HepG2 (cell line): ENCODE measurements around the gene OR10A2. TPM values are rescaled to one million over a fixed set of nuclear protein-coding genes. Genes with fewer than 3 reads are reported as not detected.

Source experiments
- ATAC-seq: fragments of 200-7000 bp; cut with Tn5 transposase; 3 replicates; pipeline ENCODE4 v1.9.1; 2020; ENCODE audit warnings: mild to moderate bottlenecking, moderate library complexity
- BruUV-seq: library from RNA; stranded (reverse); fragments of 400-500 nt; replicated peaks from 2 replicates; lab custom pipeline; 2021; lab: Mats Ljungman, UMichigan
- CTCF ChIA-PET: fragments of 300-600 bp; formaldehyde crosslinking; extraction: SDS; loops from one replicate; lab custom pipeline; 2021; ENCODE audit warnings: low total read pairs, inconsistent platforms, low intra/inter-chr PET ratio; lab: Yijun Ruan, JAX
- POLR2A ChIA-PET: fragments of 350-600 bp; sonication (Branson Sonifier 250); formaldehyde crosslinking; loops from one replicate; lab custom pipeline; 2020; ENCODE audit warnings: antibody characterized with exemption, inconsistent platforms; lab: Yijun Ruan, JAX
- DNase-seq: peaks from one replicate; pipeline ENCODE4 v3.0.0-alpha.2; 2015; ENCODE audit warnings: low spot score
- FAIRE-seq: peaks from 3 replicates; lab custom pipeline; 2011; peaks lifted over from hg19 to GRCh38; lab: Jason Lieb, UNC
- H2AFZ ChIP-seq: one replicate; pipeline ENCODE4 v1.6.1; 2011; ENCODE audit warnings: low read length, inconsistent platforms
- H3K27ac ChIP-seq: fragments of 300-600 bp; 3 replicates; pipeline ENCODE4 v1.8.0; 2011; ENCODE audit warnings: mixed run types, mild to moderate bottlenecking, mixed read lengths, low read length, inconsistent platforms; ENCODE audit not compliant: insufficient read depth; ENCODE audit errors: extremely low read length
- H3K27me3 ChIP-seq, 2 experiments: fragments of 200-600 bp in 1 of 2; 2 replicates in 1 of 2; 3 replicates in 1 of 2; pipeline versions ENCODE4 v1.6.0 to v1.8.0; 2011; ENCODE audit warnings: low read length in 2 of 2, mild to moderate bottlenecking in 2 of 2, moderate library complexity in 2 of 2, inconsistent platforms in 1 of 2; ENCODE audit not compliant: insufficient read depth in 2 of 2, control insufficient read depth in 1 of 2
- H3K36me3 ChIP-seq, 2 experiments: fragments of 200-600 bp in 1 of 2; replicated peaks in 1 of 2; 2 replicates in 1 of 2; 3 replicates in 1 of 2; pipeline versions ENCODE4 v1.5.1 to v1.8.0; 2011; ENCODE audit warnings: low read length in 2 of 2, inconsistent platforms in 1 of 2; ENCODE audit not compliant: insufficient read depth in 2 of 2, control insufficient read depth in 1 of 2
- H3K4me1 ChIP-seq: 2 replicates; pipeline ENCODE4 v1.5.1; 2012; ENCODE audit warnings: low read length, inconsistent platforms; ENCODE audit not compliant: insufficient read depth
- H3K4me2 ChIP-seq: 2 replicates; pipeline ENCODE4 v1.6.0; 2011; ENCODE audit warnings: low read depth, low read length, inconsistent platforms
- H3K4me3 ChIP-seq, 3 experiments: fragments of 200-600 bp in 1 of 3; sonication (generic), shearing (Covaris generic) in 1 of 3; replicated peaks in 1 of 3; 2 replicates each; pipeline ENCODE4 v1.5.1; 2011 to 2016; ENCODE audit warnings: low read length in 3 of 3, inconsistent platforms in 2 of 3, low read depth in 2 of 3, mild to moderate bottlenecking in 2 of 3, control low read depth in 1 of 3, mixed read lengths in 1 of 3; ENCODE audit not compliant: insufficient read depth in 1 of 3
- H3K79me2 ChIP-seq: one replicate; pipeline ENCODE4 v1.6.1; 2011; ENCODE audit warnings: low read length, inconsistent platforms; ENCODE audit not compliant: insufficient read depth
- H3K9ac ChIP-seq: 2 replicates; pipeline ENCODE4 v1.6.0; 2011; ENCODE audit warnings: mild to moderate bottlenecking, low read depth, low read length, inconsistent platforms; ENCODE audit not compliant: insufficient read depth
- H3K9me3 ChIP-seq: 2 replicates; pipeline ENCODE4 v1.5.1; 2012; ENCODE audit warnings: mild to moderate bottlenecking, low read length
- H4K20me1 ChIP-seq: 2 replicates; pipeline ENCODE4 v1.6.0; 2011; ENCODE audit warnings: inconsistent platforms, mild to moderate bottlenecking, low read length, moderate library complexity; ENCODE audit not compliant: insufficient read depth
- HNRNPLL ChIP-seq: fragments of 200-400 bp; formaldehyde crosslinking; IDR thresholded peaks from 2 replicates; pipeline ENCODE4 v1.6.1; 2017; ENCODE audit warnings: mild to moderate bottlenecking, low read depth, low read length; ENCODE audit not compliant: poor library complexity, severe bottlenecking
- IRF1 ChIP-seq: sonication (generic); formaldehyde crosslinking; IDR thresholded peaks from 2 replicates; pipeline ENCODE4 v1.4.0; 2020; ENCODE audit warnings: low read depth, mild to moderate bottlenecking, missing genetic modification reagents
- MAZ ChIP-seq, 2 experiments: sonication (generic) in 1 of 2; formaldehyde crosslinking in 1 of 2; IDR thresholded peaks; 2 replicates each; pipeline versions ENCODE4 v1.5.0 to v1.6.1; 2012 to 2020; ENCODE audit warnings: low read depth in 2 of 2, mild to moderate bottlenecking in 2 of 2, borderline replicate concordance in 1 of 2, improper control_type of control experiment in 1 of 2, low read length in 1 of 2, missing genetic modification reagents in 1 of 2, moderate library complexity in 1 of 2
- NFE2 ChIP-seq: sonication (generic); formaldehyde crosslinking; IDR thresholded peaks from 2 replicates; pipeline ENCODE4 v1.4.0; 2020; ENCODE audit warnings: missing genetic modification reagents
- NFE2L2 ChIP-seq: fragments of 150-350 bp; IDR thresholded peaks from 2 replicates; pipeline ENCODE4 v1.6.1; 2014; ENCODE audit warnings: low read length
- RNF219 ChIP-seq: sonication (generic); formaldehyde crosslinking; IDR thresholded peaks from 2 replicates; pipeline ENCODE4 v1.5.0; 2020; ENCODE audit warnings: mild to moderate bottlenecking, missing genetic modification reagents
- SNAPC4 ChIP-seq: sonication (generic); formaldehyde crosslinking; IDR thresholded peaks from 2 replicates; pipeline ENCODE4 v1.4.0; 2020; ENCODE audit warnings: mild to moderate bottlenecking, missing genetic modification reagents
- ZBTB7B ChIP-seq: sonication (generic); formaldehyde crosslinking; IDR thresholded peaks from 2 replicates; pipeline ENCODE4 v1.4.0; 2020; ENCODE audit warnings: missing genetic modification reagents
- ZHX1 ChIP-seq: sonication (generic); formaldehyde crosslinking; IDR thresholded peaks from 2 replicates; pipeline ENCODE4 v1.8.1; 2022; ENCODE audit warnings: low read depth, mild to moderate bottlenecking, missing genetic modification reagents
- ZMAT5 ChIP-seq: sonication (generic); formaldehyde crosslinking; IDR thresholded peaks from 2 replicates; pipeline ENCODE4 v1.5.0; 2020; ENCODE audit warnings: mild to moderate bottlenecking, low read depth, missing genetic modification reagents, borderline replicate concordance
- ZNF530 ChIP-seq: sonication (generic); formaldehyde crosslinking; IDR thresholded peaks from 2 replicates; pipeline ENCODE4 v1.5.0; 2020; ENCODE audit warnings: low read depth, mild to moderate bottlenecking, missing genetic modification reagents
- ZNF749 ChIP-seq: sonication (generic); formaldehyde crosslinking; IDR thresholded peaks from 2 replicates; pipeline ENCODE4 v1.8.0; 2022; ENCODE audit warnings: mild to moderate bottlenecking, missing genetic modification reagents, moderate library complexity, borderline replicate concordance
- WGBS: methylation state at CpG from one replicate; pipeline ENCODE4 v1.1.6; 2017; ENCODE audit warnings: low lambda C conversion rate; 5-methylcytosine and 5-hydroxymethylcytosine counted together
- in situ Hi-C: cut with HindIII; loops from 2 replicates; pipeline ENCODE4 v1.10.0; 2017; ENCODE audit warnings: low pct_unique_long_range_greater_than_20kb; ENCODE audit not compliant: extremely low pct_ligation_motif_present
- intact Hi-C: fragments of 100-400 bp; cut with micrococcal nuclease; formaldehyde crosslinking; loops from one replicate; pipeline ENCODE4 v1.10.0; 2022; ENCODE audit not compliant: unreplicated experiment
- polyA plus RNA-seq, 8 experiments: library from polyadenylated mRNA; depleted of rRNA in 3 of 8; stranded (reverse) in 7 of 8; unstranded in 1 of 8; fragments of >200 nt; fragmentation: Illumina TruSeq in 4 of 8; extraction: Trizol in 4 of 8; gene quantifications; 2 replicates each; pipeline versions ENCODE4 v1.2.1 to v1.2.3, GENCODE V29; 2011 to 2016; ENCODE audit warnings: low read depth in 4 of 8, missing spikeins in 1 of 8, mixed read lengths in 1 of 8; ENCODE audit not compliant: insufficient read depth in 1 of 8
- total RNA-seq, 5 experiments: library from RNA; depleted of rRNA; stranded (reverse); fragments of >200 nt; fragmentation: Illumina TruSeq; extraction: Trizol; gene quantifications; 2 replicates each; pipeline ENCODE4 v1.2.3, GENCODE V29; 2016; ENCODE audit warnings: low read depth in 1 of 5

OR10A2 gene
- total and polyA plus RNA-seq, 2 of the 13 experiments (the other 11 are each of a cell fraction or from before 2014, with no cell fraction given): not detected

GRCh38 chr11:6888830-6889229 is 26.0 kb downstream of the OR10A2 start:
- Histone ChIP-seq H3K27ac (no peak overlapping the region), H3K36me3 (no peaks in the 10 kb centered on the region), H3K4me1 (no peaks in the 10 kb centered on the region), H3K4me3 (no peak overlapping the region), H3K9me3 (no peaks in the 10 kb centered on the region), H2AFZ (no peak overlapping the region), H3K79me2 (no peaks in the 10 kb centered on the region), H3K27me3 (no peaks in the 10 kb centered on the region)
- FAIRE-seq (no peak), ATAC-seq (no peak), DNase-seq (no peak)
- intact Hi-C loops (no loop called here), in situ Hi-C loops (no loop called here)
- BruUV-seq: no TSS peak
- TF ChIP-seq NFE2L2: no peak
- no peak for TF ChIP-seq ZNF530 (CRISPR knock-in tag)
- no peak for TF ChIP-seq ZHX1 (CRISPR knock-in tag)
- no peak for TF ChIP-seq ZBTB7B (CRISPR knock-in tag)
- no peak for TF ChIP-seq RNF219 (CRISPR knock-in tag)
- no peak for TF ChIP-seq ZNF749 (CRISPR knock-in tag)
- TF ChIP-seq SNAPC4 (CRISPR knock-in tag): no peak
- no peak for TF ChIP-seq HNRNPLL
- TF ChIP-seq IRF1 (CRISPR knock-in tag): no peak
- TF ChIP-seq NFE2 (CRISPR knock-in tag): no peak
- no peak for TF ChIP-seq MAZ (IDR thresholded peaks at IDR 0.05; ENCODE audit: borderline replicate concordance, low read depth, low read length)
- TF ChIP-seq MAZ (CRISPR knock-in tag; IDR thresholded peaks at IDR 0.05; ENCODE audit: low read depth): no peak
- no peak for TF ChIP-seq ZMAT5
- TF ChIP-seq, all 625 proteins: peak for 0
- CTCF ChIA-PET: no interaction called here
- Histone ChIP-seq H3K9ac (no peak overlapping the region), H3K4me2 (no peak overlapping the region), H4K20me1 (no peaks in the 10 kb centered on the region)
- 20% methylated on average over 4 of the region's 4 CpGs for WGBS
- POLR2A ChIA-PET: no interaction called here
